ENCODE results near the gene AMMECR1L. TPM values are rescaled to one million over a fixed set of nuclear protein-coding genes. Genes with fewer than 3 reads are reported as not detected.
"Not testable (repeated sequence)": the region's sequence is repeated elsewhere in the genome, so short reads cannot be mapped to it uniquely, and the experiment has no call there.

Gene AMMECR1L
- total RNA-seq = 9.7 TPM
- long read RNA-seq, full-length matches to known transcripts = 5 of 11 reads
- long read RNA-seq, partial matches to known transcripts = 5 of 11 reads
- long read RNA-seq, other reads (novel, unspliced or antisense) = 1 of 11 reads

- ATAC-seq (ENCODE audit: poor library complexity) (peak; percentile 96), DNase-seq (peak; percentile 83)
- intact Hi-C loops (cut with DNase I) = not testable (repeated sequence)
Observed at GRCh38 chr2:127885780-127886592, at the start of gene AMMECR1L. AMMECR1L (minus strand) TSS chr2:127885956; CDS start chr2:127874234, 11,722 bp downstream.

GRCh38 chr2:127935337-127935736 is 49.6 kb upstream of the AMMECR1L start:
- DNase-seq = no peak
- no peak for ATAC-seq (ENCODE audit: poor library complexity)
- intact Hi-C loops (cut with DNase I) = no loop called here

GRCh38 chr2:127932199-127932876 is 46.6 kb upstream of the AMMECR1L start:
- intact Hi-C loops (cut with DNase I) = no loop called here
- DNase-seq = no peak
- ATAC-seq (ENCODE audit: poor library complexity) = no peak

GRCh38 chr2:127929449-127929848 is 43.7 kb upstream of the AMMECR1L start:
- no peak for ATAC-seq (ENCODE audit: poor library complexity)

GRCh38 chr2:127927384-127927783 is 41.6 kb upstream of the AMMECR1L start:
- DNase-seq (no peak), ATAC-seq (ENCODE audit: poor library complexity) (no peak)
- intact Hi-C loops (cut with DNase I) = no loop called here

More at GRCh38 chr2:127929449-127929848, 43.7 kb upstream of the AMMECR1L start:
- no peak for DNase-seq
- intact Hi-C loops (cut with DNase I) = no loop called here

- ATAC-seq (ENCODE audit: poor library complexity) (no peak), DNase-seq (no peak)
- intact Hi-C loops (cut with DNase I) = no loop called here
Observed at GRCh38 chr2:127917916-127918315, 32.2 kb upstream of the AMMECR1L start.

- ATAC-seq (ENCODE audit: poor library complexity) (no peak), DNase-seq (no peak)
- intact Hi-C loops (cut with DNase I) = no loop called here
Observed at GRCh38 chr2:127913808-127914457, 28.2 kb upstream of the AMMECR1L start.

- ATAC-seq (ENCODE audit: poor library complexity) = no peak
- no peak for DNase-seq
- intact Hi-C loops (cut with DNase I) = no loop called here
Observed at GRCh38 chr2:127911737-127912136, 26.0 kb upstream of the AMMECR1L start.

- intact Hi-C loops (cut with DNase I) = no loop called here
- DNase-seq (no peak), ATAC-seq (ENCODE audit: poor library complexity) (no peak)
Observed at GRCh38 chr2:127910415-127910814, 24.7 kb upstream of the AMMECR1L start.

- DNase-seq (no peak), ATAC-seq (ENCODE audit: poor library complexity) (no peak)
- intact Hi-C loops (cut with DNase I) = no loop called here
Observed at GRCh38 chr2:127909019-127909418, 23.3 kb upstream of the AMMECR1L start.

- DNase-seq; ATAC-seq (ENCODE audit: poor library complexity); intact Hi-C loops (cut with DNase I): not testable (repeated sequence)
Observed at GRCh38 chr2:127907733-127908400, 22.1 kb upstream of the AMMECR1L start.

GRCh38 chr2:127906206-127906926 is 20.6 kb upstream of the AMMECR1L start:
- intact Hi-C loops (cut with DNase I) = no loop called here
- no peak for DNase-seq
- peak; percentile 35 for ATAC-seq (ENCODE audit: poor library complexity)

- peak; percentile 85 for ATAC-seq (ENCODE audit: poor library complexity)
- peak; percentile 88 for DNase-seq
- intact Hi-C loops (cut with DNase I) = no loop called here
Observed at GRCh38 chr2:127901339-127902056, 15.7 kb upstream of the AMMECR1L start.

- DNase-seq (no peak), ATAC-seq (ENCODE audit: poor library complexity) (no peak)
- intact Hi-C loops (cut with DNase I) = loop anchor here (10.0 kb wide), 1 partner anchor 127 kb away; the partner anchor contains the start of gene SAP130
Observed at GRCh38 chr2:127897531-127898211, 11.9 kb upstream of the AMMECR1L start.

GRCh38 chr2:127893494-127893893 is 7.7 kb upstream of the AMMECR1L start:
- intact Hi-C loops (cut with DNase I) = loop anchor here (10.0 kb wide), 1 partner anchor 131 kb away; the partner anchor contains the start of gene SAP130

GRCh38 chr2:127893033-127893432 is 7.3 kb upstream of the AMMECR1L start:
- DNase-seq (no peak), ATAC-seq (ENCODE audit: poor library complexity) (peak; percentile 80)

More at GRCh38 chr2:127893494-127893893, 7.7 kb upstream of the AMMECR1L start:
- DNase-seq (no peak), ATAC-seq (ENCODE audit: poor library complexity) (peak; percentile 45)

GRCh38 chr2:127891811-127892210 is 6.1 kb upstream of the AMMECR1L start:
- DNase-seq (no peak), ATAC-seq (ENCODE audit: poor library complexity) (no peak)
- intact Hi-C loops (cut with DNase I) = loop anchor here (10.0 kb wide), 1 partner anchor 133 kb away; the partner anchor contains the start of gene SAP130

More at GRCh38 chr2:127893033-127893432, 7.3 kb upstream of the AMMECR1L start:
- intact Hi-C loops (cut with DNase I) = loop anchor here (10.0 kb wide), 1 partner anchor 132 kb away; the partner anchor contains the start of gene SAP130

All from Right ventricle myocardium superior (tissue), 1 donor.